GM19351 (cell line): ENCODE measurements around the gene ARFGEF2.

Experiments
- ATAC-seq: cut with Tn5 transposase; IDR thresholded peaks from one replicate; pipeline ENCODE4 v1.9.1; 2021; ENCODE audit warnings: mild to moderate bottlenecking, moderate library complexity; ENCODE audit not compliant: unreplicated experiment

ARFGEF2 gene

DNA sequence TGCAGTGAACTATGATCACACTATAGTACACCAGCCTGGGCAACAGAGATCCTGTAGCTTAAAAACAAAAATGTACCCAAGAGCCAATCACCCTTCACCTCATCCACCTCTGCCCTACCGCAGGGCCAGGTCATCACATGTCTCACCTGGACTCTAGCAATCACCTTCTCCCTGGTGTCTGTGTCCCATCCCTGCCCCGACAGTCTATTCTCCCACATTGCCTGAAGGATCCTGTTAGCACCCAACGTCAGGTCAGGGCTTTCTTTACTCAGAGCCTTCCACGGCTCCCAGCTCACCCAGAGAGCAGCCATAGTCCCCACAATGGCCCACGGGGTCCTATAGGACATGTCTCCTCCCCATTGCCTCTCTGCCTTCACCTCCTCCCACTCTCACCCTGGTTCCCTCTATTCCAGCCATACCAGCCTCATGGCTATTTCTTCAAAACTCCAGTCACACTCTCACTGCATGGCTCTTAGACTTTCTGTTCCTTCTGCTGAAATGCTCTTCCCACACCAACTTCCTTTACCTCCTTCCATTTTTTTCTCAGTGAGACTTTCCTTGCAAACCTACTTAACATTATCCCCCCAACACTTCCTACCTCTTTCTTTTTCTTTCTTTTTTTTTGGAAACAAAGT lies 22.5 kb upstream of the ARFGEF2 start:
- no peak for ATAC-seq

DNA sequence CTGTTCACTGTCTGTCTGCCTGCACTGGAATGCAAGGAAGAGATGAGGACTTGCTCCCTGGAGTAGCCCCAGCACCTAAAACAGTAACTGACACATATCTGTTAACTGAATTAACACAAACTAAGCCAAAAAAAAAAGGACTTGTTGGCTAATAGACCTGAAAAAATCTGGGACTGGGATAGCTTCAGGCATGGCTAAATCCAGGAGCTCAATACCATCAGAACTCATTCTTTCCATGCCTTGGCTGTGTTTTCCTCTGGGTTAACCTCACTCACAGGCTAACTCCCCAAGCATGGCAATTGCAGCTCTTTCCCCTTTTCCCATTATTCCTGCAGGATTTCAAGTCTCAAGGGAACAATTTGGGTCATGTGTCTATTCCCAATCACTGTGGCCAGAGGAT lies 21.6 kb upstream of the ARFGEF2 start:
- ATAC-seq = no peak

DNA sequence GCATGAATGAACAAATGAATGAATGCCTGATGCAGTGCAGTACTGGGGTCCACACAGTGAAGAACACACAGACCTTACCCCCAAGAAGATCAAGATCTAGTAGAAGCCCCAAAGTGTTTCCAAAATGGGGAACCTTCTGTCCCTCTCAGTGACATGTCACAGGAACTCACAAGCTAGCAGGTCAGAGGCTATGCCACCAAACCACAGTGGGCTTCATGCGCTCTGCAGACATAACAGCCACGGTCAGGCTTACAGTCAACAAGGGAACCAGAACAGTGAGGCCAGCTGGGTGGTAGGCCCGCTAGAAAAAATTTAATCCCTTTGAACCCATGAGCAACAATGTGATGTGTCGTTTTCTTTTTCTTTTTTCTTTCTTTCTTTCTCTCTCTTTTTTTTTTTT lies 20.2 kb upstream of the ARFGEF2 start:
- ATAC-seq = no peak

DNA sequence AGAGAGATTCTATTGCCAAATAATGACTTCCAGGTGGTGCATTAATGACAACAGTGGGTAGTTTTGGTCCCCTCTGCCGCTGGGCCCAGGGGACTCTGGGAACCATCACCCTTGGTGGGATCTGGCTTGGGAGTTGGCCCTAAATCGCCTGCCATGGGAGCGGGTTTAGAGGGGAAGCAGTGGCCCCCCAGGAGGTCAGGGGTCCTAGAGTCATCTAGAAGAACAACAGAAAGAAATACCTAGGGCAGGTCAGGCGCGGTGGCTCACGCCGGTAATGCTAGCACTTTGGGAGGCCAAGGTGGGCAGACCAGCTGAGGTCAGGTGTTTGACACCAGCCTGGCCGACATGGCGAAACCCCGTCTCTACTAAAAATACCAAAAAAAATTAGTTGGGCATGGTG lies 17.8 kb upstream of the ARFGEF2 start:
- ATAC-seq = no peak

DNA sequence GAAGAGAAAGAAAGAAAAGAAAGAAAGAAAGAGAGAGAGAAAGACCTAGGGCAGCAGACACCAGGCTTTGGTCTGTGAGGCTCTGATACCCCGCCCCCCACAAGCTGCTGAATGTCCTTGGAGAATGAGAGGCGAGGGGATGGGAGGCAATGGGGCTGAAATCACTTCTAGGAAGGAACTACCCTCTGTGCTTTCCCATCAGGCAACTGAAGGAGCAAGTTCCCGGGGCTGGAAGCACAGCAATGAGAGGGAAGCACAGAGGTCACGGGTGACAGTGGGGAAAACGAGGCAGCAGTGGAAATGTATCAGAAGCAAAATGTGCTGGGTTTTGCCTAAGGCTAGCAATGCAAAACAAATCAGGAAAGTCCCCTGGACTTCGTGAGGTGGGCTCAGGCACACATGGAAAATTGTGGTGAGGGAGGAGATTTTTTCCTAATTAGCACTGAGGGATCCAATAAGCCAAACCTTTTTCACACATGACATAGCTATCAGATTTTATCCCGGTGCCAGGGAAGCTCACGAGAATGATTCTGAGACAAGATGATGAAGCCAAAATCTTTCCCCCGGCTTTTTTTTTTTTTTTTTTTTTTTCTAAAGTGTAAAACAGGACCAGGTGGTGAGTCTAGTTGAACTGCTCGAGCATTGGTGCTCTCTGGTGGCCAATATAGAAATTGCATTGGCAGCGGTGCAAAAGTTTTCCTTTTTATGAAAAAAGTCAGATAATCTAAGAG lies 16.8 kb upstream of the ARFGEF2 start:
- no peak for ATAC-seq

DNA sequence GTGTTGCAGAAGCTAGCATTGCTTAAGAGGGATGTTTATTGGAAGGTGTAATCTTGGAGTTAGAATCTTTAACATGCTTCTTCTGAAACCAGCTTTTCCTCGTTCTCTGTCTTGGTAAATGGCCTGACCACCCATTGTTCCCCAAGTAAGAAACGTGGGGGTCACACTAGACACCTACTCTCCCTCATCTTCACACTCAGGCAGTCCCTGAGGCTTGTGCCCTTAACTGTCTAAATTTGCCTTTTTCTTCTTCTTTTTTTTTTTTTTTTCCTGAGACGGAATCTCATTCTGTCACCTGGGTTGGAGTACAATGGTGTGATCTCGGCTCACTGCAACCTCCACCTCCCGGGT lies 16.2 kb upstream of the ARFGEF2 start:
- no peak for ATAC-seq

DNA sequence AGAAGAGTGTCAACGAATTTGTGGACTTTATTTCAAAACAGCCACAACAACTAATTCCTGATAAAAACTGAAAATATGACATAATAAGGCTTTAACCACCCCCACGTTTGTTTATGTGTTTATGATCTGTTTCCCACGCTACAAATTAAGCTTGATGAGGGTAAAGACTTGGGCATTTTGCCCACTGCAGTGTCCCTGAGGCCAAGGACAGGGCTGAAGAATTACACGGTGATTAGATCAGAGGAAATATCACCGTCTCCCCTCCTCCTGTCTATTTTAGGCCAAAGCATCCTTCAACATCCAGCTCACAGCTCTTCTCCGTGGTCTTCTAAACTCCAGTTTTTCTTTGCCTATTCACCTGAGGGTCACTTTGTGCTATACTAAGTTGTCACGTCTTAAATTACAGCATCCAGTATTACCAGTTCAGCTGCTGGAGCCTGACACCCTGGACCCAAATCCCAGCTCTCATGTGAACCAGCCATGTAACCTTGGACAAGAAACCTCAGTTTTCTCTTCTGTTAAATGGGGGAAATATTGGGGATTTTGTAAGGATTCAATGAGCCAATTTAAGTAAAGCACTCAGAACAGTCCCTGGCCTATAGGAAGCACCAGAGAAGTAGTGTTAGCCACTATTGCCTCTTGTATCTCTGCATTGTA lies 15.2 kb upstream of the ARFGEF2 start:
- ATAC-seq = no peak

DNA sequence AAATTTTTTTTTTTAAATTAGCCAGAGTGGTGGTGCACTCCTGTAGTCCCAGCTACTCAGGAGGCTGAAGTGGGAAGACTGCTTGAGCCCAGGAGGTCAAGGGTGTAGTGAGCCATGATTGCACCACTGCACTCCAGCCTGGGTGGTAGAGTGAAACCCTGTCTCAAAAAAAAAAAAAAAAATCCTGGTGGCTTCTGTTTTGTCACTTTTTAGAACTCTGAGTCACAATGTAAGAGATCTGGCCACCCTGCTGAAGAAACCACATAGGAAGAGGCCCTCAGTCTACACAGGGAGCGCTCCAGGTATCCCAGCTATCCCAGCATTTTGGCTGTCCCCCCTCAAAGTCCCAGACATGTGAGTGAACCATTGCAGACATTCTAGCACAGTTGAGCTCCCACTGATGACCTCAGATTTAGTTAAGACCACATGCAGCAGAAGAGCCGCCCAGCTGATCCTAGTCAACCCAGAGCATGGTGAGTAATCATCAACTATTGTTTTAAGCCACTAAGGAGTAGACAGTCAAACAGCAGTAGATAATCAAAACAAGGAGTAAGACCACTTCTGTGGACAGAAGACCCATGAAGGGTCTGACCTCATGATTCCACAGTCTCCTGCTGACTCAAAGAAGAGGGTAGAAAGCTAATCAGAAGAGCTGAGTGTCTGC lies 12.7 kb upstream of the ARFGEF2 start:
- ATAC-seq = no peak

DNA sequence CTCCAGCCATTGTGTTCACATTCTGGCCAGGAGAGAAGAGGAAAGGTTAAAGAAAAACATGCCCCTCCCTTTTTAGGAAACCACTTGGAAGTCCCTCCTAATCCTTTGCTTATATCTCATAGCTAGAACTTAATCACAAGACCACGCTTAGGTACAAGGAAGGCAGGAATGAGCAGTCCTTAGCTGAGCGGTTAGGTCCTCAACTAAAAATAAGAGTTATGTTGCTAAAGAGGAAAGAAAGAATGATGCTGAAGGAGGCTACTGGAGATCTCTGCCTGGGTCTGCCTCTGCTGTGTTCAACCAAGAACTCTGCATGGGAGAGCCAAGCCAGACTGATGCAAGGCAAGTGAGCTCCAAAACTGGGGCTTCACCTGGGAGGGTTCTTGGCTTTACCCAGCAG lies 11.6 kb upstream of the ARFGEF2 start:
- no peak for ATAC-seq

DNA sequence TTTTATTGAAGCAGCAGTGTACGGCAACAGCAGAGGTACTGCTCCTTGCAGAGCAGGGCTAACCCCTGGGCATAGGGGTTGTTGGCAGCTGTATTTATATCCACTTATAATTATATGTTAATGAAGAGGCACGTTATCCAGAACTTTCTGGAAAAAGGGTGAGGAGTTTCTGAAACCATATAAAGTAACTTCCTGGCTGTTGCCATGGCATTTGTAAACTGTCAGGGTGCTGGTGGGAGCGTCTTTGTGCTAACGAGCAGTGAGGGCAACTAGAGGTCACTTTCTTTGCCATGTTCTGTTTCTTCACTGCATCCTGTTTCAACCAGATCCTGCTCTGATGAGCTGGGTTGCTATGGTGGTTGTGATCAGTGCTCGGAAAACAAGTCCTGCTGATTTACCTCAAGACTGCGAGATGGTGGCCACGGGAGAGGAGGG lies 11.1 kb upstream of the ARFGEF2 start:
- no peak for ATAC-seq

DNA sequence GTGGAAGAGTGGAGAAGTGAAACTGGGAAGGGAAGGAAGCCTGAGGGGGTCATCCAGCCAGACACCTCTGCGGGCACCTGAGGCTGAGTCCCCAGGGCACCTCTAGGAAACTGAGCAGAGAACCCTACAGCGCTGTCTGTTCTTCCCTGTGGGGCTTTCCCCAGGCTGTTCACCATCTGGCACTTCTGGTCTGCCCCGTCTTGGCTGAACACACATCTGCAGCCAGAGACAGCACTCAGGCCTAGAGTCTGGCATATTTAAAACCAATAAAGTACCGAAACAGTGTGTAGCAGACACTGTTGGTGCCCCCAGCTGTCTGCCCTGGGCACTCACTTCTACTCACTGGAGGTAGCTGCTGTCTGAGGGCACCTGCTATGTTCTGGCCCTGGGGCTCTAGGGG lies 9.4 kb upstream of the ARFGEF2 start:
- peak; percentile 81 for ATAC-seq

DNA sequence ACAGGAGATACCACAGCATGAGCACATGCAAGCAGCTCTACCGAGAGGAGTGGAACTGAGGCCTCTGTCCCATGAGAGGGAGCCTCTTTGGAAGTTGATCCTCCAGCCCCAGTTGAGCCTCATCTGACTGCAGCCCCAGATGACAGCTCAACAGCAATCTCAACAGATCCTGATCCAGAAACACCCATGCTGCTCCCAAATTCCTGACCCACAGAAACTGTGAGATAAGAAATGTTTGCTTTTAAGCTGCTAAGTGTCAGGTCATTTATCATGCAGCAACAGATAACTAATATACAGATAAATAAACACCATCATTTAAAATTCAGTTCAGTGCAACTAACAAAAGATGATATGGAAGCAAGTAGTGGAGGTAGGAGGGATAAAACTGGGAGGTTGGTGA lies 4.8 kb upstream of the ARFGEF2 start:
- ATAC-seq = no peak

DNA sequence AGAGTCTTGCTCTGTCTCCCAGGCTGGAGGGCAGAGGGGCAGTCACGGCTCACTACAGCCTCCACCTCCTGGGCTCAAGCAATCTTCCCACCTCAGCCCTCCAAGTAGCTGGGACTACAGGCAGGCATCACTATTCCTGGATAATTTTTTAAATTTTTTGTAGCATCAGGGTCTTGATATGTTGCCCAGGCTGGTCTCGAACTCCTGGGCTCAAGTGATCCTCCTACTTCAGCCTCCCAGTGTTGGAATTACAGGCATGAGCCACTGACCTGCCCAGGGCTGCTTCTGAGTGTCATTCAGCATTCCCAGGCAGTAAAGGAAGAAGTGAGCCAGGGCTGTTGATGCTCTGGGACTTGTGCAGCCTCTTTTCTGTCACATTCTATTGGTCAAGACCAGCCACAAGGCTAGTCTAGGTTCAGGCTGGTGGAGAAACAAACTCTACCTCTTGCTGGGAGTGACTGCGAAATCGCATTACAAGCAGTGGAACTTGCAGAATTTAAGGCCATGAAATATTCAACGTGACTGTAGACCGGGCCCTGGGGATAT lies 2.1 kb upstream of the ARFGEF2 start:
- ATAC-seq = no peak

DNA sequence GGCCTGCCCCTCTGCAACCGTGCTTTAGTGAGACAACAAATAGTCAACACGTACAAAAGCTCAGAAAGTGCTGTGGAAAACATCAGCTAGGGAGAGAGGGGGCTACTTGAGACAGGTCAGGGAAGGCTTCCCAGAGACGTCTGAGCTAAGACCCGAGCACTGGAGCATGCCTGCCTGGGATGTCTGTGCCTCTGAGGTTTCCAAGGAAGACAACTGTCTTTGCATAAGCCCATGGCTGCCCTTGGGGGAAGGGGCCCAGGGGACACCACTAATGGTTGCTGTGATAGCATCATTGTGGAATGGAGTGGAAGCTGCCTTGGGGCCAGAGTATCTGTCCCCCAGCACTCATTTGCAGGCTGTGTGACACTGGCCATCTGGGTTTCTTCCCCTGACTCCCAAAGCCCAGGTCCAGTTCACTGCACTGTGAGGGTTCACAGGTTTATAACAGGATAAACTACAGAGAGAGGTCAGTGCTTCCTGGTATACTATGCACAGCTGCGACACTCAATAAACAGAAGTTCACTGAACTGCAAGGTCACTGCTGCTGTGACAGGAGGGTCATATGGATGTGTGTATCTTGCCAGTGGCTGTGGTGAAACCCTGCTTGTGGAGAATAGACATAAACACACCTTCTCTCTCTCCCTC lies 1.5 kb upstream of the ARFGEF2 start:
- no peak for ATAC-seq

DNA sequence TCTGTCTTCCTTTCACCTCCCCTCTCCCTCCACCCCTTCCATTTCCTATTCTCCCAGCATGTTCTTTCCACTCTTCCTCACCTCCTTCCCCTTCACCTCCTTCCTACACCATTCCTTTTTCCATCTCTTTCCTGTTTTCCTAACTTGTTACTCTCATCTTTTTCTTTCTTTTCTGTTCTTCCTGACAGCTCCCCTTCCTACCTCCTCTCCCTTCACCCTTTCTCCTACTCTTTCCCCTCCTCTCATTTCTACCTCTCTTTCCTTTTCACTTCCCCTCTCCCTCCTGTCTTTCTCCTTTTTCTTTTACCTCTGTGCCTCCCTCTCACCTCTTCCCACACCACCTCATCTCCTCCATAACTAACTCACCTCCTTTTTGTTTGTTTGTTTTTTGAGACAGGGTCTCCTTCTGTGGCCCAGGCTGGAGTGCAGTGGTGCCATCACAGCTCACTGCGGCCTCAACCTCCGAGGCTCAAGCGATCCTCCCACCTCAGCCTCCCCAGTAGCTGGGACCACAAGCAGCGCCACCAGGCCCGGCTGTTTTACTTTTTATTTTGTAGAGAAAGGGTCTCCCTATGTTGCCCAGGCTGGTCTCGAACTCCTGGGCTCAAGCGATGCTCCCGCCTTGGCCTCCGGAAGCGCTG lies 864 bp upstream of the ARFGEF2 start:
- ATAC-seq = no peak

DNA sequence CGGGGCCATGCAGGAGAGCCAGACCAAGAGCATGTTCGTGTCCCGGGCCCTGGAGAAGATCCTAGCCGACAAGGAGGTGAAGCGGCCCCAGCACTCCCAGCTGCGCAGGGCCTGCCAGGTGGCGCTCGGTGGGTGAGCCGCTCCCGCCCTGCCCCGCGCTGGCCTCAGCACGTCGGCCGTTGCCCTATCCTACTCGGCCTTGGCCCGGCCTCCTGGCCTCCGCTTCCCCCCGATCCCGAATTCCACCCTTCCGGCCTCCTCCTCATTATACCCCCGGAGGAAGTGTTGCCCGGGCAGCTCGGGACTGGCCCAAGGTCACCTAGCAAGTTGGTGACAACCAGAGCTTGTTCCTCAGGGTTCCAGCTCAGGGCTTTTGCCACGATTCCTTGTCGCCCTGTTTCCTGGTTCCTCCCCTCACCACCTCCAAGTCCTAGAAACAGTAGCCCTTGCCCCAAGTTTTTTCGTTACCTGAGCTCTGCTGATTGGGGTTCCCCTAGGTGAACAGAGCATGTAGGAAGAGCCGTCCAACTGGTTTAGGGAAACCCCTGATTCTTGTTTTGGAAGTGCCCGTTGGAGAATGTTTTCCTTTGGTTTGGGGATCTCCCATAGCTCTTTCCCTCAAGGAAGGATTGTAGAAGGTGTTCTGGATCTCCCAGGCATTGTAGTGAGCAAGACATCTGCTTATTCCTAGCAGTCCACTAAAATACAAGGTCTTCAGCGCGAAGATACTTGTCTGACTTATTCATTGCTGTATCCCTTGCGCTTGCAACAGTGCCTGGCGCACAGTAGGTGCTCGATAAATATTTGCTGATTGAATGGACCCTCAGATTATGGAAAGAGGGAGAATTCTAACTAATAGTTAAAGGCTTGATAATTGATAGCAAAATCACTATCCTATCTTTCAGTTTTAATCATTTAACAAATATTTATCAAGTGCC lies 641 bp downstream of the ARFGEF2 start:
- peak; percentile 39 for ATAC-seq

DNA sequence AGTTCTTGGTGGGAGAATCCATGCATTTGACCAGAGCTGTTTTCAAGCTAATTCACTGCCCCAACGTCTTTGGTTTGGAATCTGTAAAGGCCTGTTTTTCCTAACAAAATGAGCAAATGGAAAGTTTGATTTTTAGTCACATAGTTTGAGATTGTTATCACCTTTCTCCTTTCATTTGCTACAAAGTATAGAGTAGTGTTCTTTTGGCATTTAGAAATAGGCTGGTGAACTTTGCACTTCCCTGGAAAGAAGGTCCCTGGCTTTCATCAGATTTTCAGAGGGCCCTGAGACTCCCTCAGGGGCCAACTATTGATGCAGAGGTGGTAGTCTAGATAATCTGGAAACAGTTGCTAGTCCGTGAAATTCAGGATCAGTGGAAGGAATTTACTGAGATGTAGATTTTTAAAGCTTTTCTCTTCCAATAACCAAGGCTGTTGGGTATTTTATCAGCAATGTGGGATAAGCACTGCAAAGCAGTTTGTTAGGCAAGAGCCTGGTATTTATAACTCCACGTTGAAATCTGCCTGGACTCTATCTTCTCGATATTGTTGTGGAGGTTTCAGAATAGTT lies 1.7 kb downstream of the ARFGEF2 start:
- no peak for ATAC-seq

DNA sequence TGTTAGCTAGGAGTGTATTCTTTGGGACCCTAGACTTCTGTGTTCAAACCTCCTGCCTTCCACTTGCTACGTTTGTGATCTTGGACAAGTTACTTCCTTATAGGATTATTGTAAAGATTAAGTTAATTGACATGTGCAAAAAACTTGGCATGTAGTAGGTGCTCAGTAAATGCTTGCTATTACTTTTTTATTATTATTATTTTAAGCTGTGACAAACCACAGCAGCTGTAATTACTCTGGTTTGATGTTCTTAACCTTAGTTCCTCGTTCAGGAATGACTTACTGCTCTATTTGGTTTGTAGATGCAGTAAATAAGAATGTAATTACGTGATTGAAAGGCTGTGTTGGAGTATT lies 3.2 kb downstream of the ARFGEF2 start:
- ATAC-seq = no peak

DNA sequence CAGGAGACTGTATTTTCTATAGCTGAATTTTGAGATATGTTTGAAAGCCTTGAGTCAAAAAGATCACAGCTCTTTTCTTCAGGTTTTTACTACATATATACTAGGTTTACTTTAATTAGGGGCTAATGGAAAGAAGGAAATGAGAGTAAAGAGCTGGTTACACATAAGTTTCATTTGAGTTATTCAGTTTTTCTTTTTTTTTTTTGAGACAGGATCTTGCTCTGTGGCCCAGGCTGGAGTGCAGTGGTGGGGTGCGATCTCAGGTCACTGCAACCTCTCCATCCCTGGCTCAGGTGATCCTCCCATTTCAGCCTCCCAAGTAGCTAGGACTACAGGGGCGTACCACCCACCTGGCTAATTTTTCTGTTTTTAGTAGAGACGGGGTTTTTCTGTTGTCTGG lies 4.8 kb downstream of the ARFGEF2 start:
- ATAC-seq = no peak
